AG09319 (cell line): Measurements from ENCODE around the gene PPP2R1B.

Source experiments
- DNase-seq: peaks from one replicate; pipeline ENCODE4 v3.0.0-alpha.2; 2010; ENCODE audit warnings: low read depth; ENCODE audit errors: extremely low read depth
- TF ChIP-seq, protein P1 (sequence below): IDR thresholded peaks from 2 replicates; pipeline ENCODE4 v1.5.1; 2011; ENCODE audit warnings: low read depth, mild to moderate bottlenecking, inconsistent platforms, low read length, moderate library complexity

Gene PPP2R1B

GRCh38 chr11:111782109-111782741 lies 16.0 kb upstream of the PPP2R1B start:
- TF ChIP-seq, protein P1, sequence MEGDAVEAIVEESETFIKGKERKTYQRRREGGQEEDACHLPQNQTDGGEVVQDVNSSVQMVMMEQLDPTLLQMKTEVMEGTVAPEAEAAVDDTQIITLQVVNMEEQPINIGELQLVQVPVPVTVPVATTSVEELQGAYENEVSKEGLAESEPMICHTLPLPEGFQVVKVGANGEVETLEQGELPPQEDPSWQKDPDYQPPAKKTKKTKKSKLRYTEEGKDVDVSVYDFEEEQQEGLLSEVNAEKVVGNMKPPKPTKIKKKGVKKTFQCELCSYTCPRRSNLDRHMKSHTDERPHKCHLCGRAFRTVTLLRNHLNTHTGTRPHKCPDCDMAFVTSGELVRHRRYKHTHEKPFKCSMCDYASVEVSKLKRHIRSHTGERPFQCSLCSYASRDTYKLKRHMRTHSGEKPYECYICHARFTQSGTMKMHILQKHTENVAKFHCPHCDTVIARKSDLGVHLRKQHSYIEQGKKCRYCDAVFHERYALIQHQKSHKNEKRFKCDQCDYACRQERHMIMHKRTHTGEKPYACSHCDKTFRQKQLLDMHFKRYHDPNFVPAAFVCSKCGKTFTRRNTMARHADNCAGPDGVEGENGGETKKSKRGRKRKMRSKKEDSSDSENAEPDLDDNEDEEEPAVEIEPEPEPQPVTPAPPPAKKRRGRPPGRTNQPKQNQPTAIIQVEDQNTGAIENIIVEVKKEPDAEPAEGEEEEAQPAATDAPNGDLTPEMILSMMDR = no peak
- DNase-seq = no peak

- TF ChIP-seq, protein P1 = no peak
- DNase-seq = no peak
Observed at GRCh38 chr11:111779118-111779517, 12.9 kb upstream of the PPP2R1B start.

GRCh38 chr11:111778047-111778558 lies 11.9 kb upstream of the PPP2R1B start:
- TF ChIP-seq, protein P1 = no peak
- no peak for DNase-seq

GRCh38 chr11:111777094-111778046 lies 11.2 kb upstream of the PPP2R1B start:
- peak; percentile 56 for DNase-seq
- TF ChIP-seq, protein P1 = peak; percentile 77

DNA sequence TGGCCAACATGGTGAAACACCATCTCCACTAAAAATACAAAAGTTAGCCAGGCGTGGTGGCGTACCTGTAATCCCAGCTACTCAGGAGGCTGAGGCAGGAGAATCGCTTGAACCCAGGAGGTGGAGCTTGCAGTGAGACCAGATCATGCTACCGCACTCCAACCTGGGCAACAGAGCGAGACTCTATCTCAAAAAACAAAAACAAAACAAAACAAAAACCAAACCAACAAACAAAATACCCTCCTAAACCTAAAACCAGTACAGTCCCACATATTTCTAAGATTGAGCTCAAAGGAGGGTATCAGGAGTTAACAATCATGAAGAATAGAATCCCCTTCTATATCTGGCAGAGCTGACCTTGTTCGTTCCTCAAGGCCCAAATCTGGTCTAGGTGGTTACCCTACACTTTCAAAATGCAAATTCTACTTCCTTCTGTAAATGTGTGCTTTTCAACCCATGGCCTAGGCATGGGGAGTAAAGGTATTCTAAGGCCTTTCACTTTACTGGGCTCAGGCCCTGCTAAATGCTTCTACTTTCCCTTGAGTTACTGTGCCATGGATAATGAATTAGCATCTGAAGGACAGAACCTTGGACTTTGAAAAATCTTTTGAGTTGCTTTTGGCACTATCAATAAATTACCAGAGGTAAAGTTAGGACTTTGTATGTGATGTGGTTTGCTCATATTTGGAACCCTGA lies 10.4 kb upstream of the PPP2R1B start:
- DNase-seq = no peak
- TF ChIP-seq, protein P1 = no peak

GRCh38 chr11:111774955-111775710 lies 8.9 kb upstream of the PPP2R1B start:
- DNase-seq = no peak
- TF ChIP-seq, protein P1 = no peak
